ENCODE results near the gene RAB6C.

- TF ChIP-seq CTCF (conservative IDR thresholded peaks at IDR 0.05 in 1 of 2, IDR thresholded peaks at IDR 0.05 in 1 of 2; ENCODE audit: extremely low read depth in 1 of 2, insufficient read depth in 1 of 2, low read depth in 1 of 2, low read length in 2 of 2) (no peak), EZH2 (IDR thresholded peaks at IDR 0.05; ENCODE audit: borderline replicate concordance, low read length) (no peak)
Observed at GRCh38 chr2:130019402-130019801, 39.9 kb downstream of the RAB6C start.
